A549 (cell line): ENCODE results near the gene TBC1D32.

Source experiments
- BHLHE40 ChIP-seq: IDR thresholded peaks from 2 replicates; pipeline ENCODE4 v1.6.1; 2012; ENCODE audit warnings: low read depth, low read length, inconsistent platforms
- CEBPB ChIP-seq, 2 experiments: fragments of >200 bp in 1 of 2; sonication (Bioruptor Twin) in 1 of 2; formaldehyde crosslinking in 1 of 2; IDR thresholded peaks; 2 replicates each; pipeline ENCODE4 v1.6.1; 2012 to 2016
- CHD2 ChIP-seq: fragments of 150-350 bp; IDR thresholded peaks from 2 replicates; pipeline ENCODE4 v1.6.1; 2014; ENCODE audit warnings: low read length; ENCODE audit not compliant: partially characterized antibody
- FOSL2 ChIP-seq, 2 experiments: fragments of 450-650 bp in 1 of 2; fragments of >200 bp in 1 of 2; sonication (Bioruptor Twin) in 1 of 2; formaldehyde crosslinking; IDR thresholded peaks; 2 replicates each; pipeline versions ENCODE4 v1.5.0 to v1.6.1; 2016 to 2020; ENCODE audit warnings: mild to moderate bottlenecking in 1 of 2, moderate library complexity in 1 of 2
- MYC ChIP-seq: IDR thresholded peaks from 2 replicates; pipeline ENCODE4 v1.6.1; 2012; ENCODE audit warnings: mild to moderate bottlenecking, inconsistent platforms, low read length, improper control_type of control experiment, borderline replicate concordance
- POLR2A ChIP-seq: IDR thresholded peaks from 2 replicates; pipeline ENCODE4 v1.6.1; 2012; ENCODE audit warnings: mild to moderate bottlenecking, low read length
- RFX5 ChIP-seq: fragments of 450-650 bp; IDR thresholded peaks from 2 replicates; pipeline ENCODE4 v1.7.1; 2014; ENCODE audit warnings: antibody characterized with exemption, mild to moderate bottlenecking, moderate library complexity
- SMC3 ChIP-seq: fragments of >200 bp; sonication (Bioruptor Twin); formaldehyde crosslinking; IDR thresholded peaks from 3 replicates; pipeline ENCODE4 v1.6.1; 2018; ENCODE audit warnings: inconsistent platforms
- ZC3H11A ChIP-seq: fragments of 450-650 bp; IDR thresholded peaks from 2 replicates; pipeline ENCODE4 v1.6.1; 2014; ENCODE audit warnings: antibody characterized with exemption, mild to moderate bottlenecking
- TF ChIP-seq, protein P1 (sequence below): fragments of 250-450 bp; sonication (Bioruptor Pico); IDR thresholded peaks from 2 replicates; pipeline ENCODE4 v1.5.0; 2021; ENCODE audit warnings: mild to moderate bottlenecking, moderate library complexity, borderline replicate concordance
- TF ChIP-seq, protein P2 (sequence below): fragments of >200 bp; sonication (Bioruptor Twin); formaldehyde crosslinking; IDR thresholded peaks from 3 replicates; pipeline ENCODE4 v1.5.1; 2016
- TF ChIP-seq, protein P3 (sequence below): IDR thresholded peaks from 2 replicates; pipeline ENCODE4 v1.6.1; 2012
- TF ChIP-seq, protein P4 (sequence below): fragments of 200-600 bp; sonication (generic); IDR thresholded peaks from 2 replicates; pipeline ENCODE4 v1.6.1; 2016; ENCODE audit warnings: antibody characterized with exemption, mild to moderate bottlenecking, moderate library complexity
- TF ChIP-seq, protein P5 (sequence below): fragments of 450-650 bp; IDR thresholded peaks from 2 replicates; pipeline ENCODE4 v1.6.1; 2014; ENCODE audit warnings: antibody characterized with exemption

DNA sequence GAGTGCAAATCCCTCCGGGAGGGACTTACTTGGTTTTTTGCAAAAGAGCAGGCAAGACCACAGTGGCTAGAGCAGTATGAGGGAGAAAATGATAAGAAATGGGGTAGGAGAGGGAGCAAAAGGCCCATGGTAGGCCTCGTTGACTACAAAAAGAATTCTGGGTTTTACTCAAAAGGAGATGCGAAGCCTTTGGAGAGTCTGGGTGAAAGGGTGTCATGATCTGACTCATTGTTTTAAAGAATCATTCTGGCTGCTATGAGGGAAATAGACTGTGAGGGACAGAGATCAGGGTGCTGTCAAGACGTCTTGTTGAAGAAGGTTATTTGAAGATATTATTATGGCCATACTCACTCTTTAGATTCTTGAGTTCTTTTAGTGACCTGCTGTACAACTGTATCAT lies 13.0 kb downstream of the TBC1D32 start:
- TF ChIP-seq, protein P1, sequence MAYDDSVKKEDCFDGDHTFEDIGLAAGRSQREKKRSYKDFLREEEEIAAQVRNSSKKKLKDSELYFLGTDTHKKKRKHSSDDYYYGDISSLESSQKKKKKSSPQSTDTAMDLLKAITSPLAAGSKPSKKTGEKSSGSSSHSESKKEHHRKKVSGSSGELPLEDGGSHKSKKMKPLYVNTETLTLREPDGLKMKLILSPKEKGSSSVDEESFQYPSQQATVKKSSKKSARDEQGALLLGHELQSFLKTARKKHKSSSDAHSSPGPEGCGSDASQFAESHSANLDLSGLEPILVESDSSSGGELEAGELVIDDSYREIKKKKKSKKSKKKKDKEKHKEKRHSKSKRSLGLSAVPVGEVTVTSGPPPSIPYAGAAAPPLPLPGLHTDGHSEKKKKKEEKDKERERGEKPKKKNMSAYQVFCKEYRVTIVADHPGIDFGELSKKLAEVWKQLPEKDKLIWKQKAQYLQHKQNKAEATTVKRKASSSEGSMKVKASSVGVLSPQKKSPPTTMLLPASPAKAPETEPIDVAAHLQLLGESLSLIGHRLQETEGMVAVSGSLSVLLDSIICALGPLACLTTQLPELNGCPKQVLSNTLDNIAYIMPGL (CRISPR knock-in tag) = no peak
- TF ChIP-seq FOSL2 (IDR thresholded peaks at IDR 0.05) (no peak), FOSL2 (CRISPR knock-in tag; IDR thresholded peaks at IDR 0.05) (no peak), ZC3H11A (no peak), CEBPB (IDR thresholded peaks at IDR 0.05) (no peak), POLR2A (no peak), CHD2 (no peak), RFX5 (no peak), MYC (no peak), BHLHE40 (no peak), SMC3 (no peak)
- TF ChIP-seq, protein P2, sequence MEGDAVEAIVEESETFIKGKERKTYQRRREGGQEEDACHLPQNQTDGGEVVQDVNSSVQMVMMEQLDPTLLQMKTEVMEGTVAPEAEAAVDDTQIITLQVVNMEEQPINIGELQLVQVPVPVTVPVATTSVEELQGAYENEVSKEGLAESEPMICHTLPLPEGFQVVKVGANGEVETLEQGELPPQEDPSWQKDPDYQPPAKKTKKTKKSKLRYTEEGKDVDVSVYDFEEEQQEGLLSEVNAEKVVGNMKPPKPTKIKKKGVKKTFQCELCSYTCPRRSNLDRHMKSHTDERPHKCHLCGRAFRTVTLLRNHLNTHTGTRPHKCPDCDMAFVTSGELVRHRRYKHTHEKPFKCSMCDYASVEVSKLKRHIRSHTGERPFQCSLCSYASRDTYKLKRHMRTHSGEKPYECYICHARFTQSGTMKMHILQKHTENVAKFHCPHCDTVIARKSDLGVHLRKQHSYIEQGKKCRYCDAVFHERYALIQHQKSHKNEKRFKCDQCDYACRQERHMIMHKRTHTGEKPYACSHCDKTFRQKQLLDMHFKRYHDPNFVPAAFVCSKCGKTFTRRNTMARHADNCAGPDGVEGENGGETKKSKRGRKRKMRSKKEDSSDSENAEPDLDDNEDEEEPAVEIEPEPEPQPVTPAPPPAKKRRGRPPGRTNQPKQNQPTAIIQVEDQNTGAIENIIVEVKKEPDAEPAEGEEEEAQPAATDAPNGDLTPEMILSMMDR = no peak
- TF ChIP-seq, protein P3, sequence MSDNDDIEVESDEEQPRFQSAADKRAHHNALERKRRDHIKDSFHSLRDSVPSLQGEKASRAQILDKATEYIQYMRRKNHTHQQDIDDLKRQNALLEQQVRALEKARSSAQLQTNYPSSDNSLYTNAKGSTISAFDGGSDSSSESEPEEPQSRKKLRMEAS = no peak
- TF ChIP-seq, protein P4, sequence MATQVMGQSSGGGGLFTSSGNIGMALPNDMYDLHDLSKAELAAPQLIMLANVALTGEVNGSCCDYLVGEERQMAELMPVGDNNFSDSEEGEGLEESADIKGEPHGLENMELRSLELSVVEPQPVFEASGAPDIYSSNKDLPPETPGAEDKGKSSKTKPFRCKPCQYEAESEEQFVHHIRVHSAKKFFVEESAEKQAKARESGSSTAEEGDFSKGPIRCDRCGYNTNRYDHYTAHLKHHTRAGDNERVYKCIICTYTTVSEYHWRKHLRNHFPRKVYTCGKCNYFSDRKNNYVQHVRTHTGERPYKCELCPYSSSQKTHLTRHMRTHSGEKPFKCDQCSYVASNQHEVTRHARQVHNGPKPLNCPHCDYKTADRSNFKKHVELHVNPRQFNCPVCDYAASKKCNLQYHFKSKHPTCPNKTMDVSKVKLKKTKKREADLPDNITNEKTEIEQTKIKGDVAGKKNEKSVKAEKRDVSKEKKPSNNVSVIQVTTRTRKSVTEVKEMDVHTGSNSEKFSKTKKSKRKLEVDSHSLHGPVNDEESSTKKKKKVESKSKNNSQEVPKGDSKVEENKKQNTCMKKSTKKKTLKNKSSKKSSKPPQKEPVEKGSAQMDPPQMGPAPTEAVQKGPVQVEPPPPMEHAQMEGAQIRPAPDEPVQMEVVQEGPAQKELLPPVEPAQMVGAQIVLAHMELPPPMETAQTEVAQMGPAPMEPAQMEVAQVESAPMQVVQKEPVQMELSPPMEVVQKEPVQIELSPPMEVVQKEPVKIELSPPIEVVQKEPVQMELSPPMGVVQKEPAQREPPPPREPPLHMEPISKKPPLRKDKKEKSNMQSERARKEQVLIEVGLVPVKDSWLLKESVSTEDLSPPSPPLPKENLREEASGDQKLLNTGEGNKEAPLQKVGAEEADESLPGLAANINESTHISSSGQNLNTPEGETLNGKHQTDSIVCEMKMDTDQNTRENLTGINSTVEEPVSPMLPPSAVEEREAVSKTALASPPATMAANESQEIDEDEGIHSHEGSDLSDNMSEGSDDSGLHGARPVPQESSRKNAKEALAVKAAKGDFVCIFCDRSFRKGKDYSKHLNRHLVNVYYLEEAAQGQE = no peak
- TF ChIP-seq, protein P5, sequence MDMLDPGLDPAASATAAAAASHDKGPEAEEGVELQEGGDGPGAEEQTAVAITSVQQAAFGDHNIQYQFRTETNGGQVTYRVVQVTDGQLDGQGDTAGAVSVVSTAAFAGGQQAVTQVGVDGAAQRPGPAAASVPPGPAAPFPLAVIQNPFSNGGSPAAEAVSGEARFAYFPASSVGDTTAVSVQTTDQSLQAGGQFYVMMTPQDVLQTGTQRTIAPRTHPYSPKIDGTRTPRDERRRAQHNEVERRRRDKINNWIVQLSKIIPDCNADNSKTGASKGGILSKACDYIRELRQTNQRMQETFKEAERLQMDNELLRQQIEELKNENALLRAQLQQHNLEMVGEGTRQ = no peak
